ENCODE data around the gene SFMBT2. TPM values are rescaled to one million over a fixed set of nuclear protein-coding genes. Genes with fewer than 3 reads are reported as not detected.

The SFMBT2 gene
- total RNA-seq, 2 experiments from 2014 or later: 7.9 to 8.3 TPM

DNA sequence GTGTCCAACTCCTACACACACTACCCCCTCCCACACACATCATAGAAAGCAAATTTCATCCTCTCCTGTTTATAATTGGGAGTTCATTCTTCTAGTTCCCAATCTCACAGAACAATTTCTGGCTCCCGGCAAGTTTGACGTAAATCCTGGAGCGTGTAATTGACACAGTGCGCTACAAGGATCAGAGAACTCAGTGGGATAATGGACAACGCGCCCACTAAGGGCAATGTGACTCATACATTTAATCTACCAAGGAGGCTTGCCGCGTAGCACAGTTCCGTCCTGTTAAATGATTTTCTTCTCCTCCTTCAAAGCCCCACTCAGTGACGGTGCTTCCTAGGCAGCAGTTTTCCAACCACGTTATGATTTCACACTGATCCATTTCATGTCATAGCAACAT lies 277.6 kb downstream of the SFMBT2 start:
- CTCF ChIA-PET (ENCODE audit: unreplicated experiment): no interaction called here
- H3K79me2 ChIP-seq (ENCODE audit: insufficient read depth, low read depth, low read length): no peaks in the 10 kb centered on the region
- H3K4me2 ChIP-seq (ENCODE audit: low read length): no peak overlapping the region
- no TSS peak for BruUV-seq (replicated peaks)
- TF ChIP-seq, protein P1, sequence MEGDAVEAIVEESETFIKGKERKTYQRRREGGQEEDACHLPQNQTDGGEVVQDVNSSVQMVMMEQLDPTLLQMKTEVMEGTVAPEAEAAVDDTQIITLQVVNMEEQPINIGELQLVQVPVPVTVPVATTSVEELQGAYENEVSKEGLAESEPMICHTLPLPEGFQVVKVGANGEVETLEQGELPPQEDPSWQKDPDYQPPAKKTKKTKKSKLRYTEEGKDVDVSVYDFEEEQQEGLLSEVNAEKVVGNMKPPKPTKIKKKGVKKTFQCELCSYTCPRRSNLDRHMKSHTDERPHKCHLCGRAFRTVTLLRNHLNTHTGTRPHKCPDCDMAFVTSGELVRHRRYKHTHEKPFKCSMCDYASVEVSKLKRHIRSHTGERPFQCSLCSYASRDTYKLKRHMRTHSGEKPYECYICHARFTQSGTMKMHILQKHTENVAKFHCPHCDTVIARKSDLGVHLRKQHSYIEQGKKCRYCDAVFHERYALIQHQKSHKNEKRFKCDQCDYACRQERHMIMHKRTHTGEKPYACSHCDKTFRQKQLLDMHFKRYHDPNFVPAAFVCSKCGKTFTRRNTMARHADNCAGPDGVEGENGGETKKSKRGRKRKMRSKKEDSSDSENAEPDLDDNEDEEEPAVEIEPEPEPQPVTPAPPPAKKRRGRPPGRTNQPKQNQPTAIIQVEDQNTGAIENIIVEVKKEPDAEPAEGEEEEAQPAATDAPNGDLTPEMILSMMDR (conservative IDR thresholded peaks at IDR 0.05; ENCODE audit: low read length): no peak
- TF ChIP-seq EZH2phosphoT487 (IDR thresholded peaks at IDR 0.05; ENCODE audit: borderline replicate concordance, low read depth, low read length): no peak
- intact Hi-C loops (cut with micrococcal nuclease; ENCODE audit: unreplicated experiment): no loop called here
- no peak overlapping the region for H2AFZ ChIP-seq (ENCODE audit: low read length)
- H4K20me1 ChIP-seq (ENCODE audit: insufficient read depth, low read length): no peaks in the 10 kb centered on the region
- H3K9me2 ChIP-seq (ENCODE audit: insufficient read depth, low read length): no peaks in the 10 kb centered on the region
- H3K9me3 ChIP-seq (ENCODE audit: low read length): no peaks in the 10 kb centered on the region
- H3K4me3 ChIP-seq (ENCODE audit: low read depth, low read length, poor library complexity, severe bottlenecking): no peak overlapping the region
- DNase-seq (ENCODE audit: low spot score): no peak
- POLR2A ChIA-PET: no interaction called here
- H3K4me1 ChIP-seq (ENCODE audit: insufficient read depth, low read length, poor library complexity, severe bottlenecking): no peaks in the 10 kb centered on the region
- no peak overlapping the region for H3K27ac ChIP-seq (ENCODE audit: low read depth, low read length, poor library complexity, severe bottlenecking)
- no peaks in the 10 kb centered on the region for H3K36me3 ChIP-seq (ENCODE audit: insufficient read depth, low read length)

DNA sequence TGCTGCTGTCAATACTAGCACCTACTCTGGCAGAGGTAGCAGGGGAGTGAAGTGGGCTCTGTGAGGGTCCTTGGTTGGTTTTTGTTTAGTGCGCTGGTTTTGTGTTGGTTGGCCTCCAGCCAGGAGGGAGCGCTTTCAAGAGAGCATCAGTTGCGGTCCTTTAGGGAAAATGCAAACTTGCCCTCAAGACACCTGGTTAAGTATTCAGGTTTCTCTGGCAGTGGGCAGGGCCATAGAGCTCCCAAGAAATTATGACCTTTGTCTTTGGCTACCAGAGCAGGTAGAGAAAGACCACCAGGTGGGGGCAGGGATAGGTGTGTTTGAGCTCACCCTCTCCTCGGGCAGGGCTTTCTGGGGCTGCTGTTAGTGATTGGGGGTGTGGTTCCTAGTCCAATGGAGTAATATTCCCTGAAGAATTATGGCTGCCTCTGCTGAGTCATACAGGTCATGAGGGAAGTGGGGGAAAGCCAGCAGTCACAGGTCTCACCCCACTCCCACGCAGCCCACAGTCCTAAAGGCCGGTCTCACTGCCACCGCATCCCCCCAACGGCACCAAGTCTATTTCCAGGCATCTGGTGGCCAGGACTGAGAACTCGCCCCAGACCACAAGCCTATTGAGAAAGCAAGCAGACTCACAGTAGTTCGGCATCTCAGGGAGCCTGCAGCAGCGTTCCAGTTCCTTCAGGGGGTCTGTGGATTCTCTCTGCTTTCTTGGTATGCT lies 280.5 kb downstream of the SFMBT2 start:
- ChIA-PET CTCF (ENCODE audit: unreplicated experiment) (interaction anchor here (0.5 kb wide), 1 partner anchor 403 kb away, joined by 3 read pairs; no protein-coding TSS in a partner anchor), POLR2A (interaction anchor here (0.5 kb wide), 1 partner anchor 1013 kb away, joined by 5 read pairs; no protein-coding TSS in a partner anchor)
- Histone ChIP-seq H3K4me1 (ENCODE audit: insufficient read depth, low read length, poor library complexity, severe bottlenecking) (no peaks in the 10 kb centered on the region), H3K36me3 (ENCODE audit: insufficient read depth, low read length) (no peaks in the 10 kb centered on the region), H3K79me2 (ENCODE audit: insufficient read depth, low read depth, low read length) (no peaks in the 10 kb centered on the region), H3K27ac (ENCODE audit: low read depth, low read length, poor library complexity, severe bottlenecking) (no peak overlapping the region), H3K9me2 (ENCODE audit: insufficient read depth, low read length) (no peaks in the 10 kb centered on the region), H2AFZ (ENCODE audit: low read length) (no peak overlapping the region), H3K4me3 (ENCODE audit: low read depth, low read length, poor library complexity, severe bottlenecking) (no peak overlapping the region), H3K4me2 (ENCODE audit: low read length) (no peak overlapping the region), H4K20me1 (ENCODE audit: insufficient read depth, low read length) (no peaks in the 10 kb centered on the region), H3K9me3 (ENCODE audit: low read length) (no peaks in the 10 kb centered on the region)
- BruUV-seq (replicated peaks): no TSS peak
- TF ChIP-seq, protein P1 (conservative IDR thresholded peaks at IDR 0.05; ENCODE audit: low read length): no peak
- no peak for TF ChIP-seq EZH2phosphoT487 (IDR thresholded peaks at IDR 0.05; ENCODE audit: borderline replicate concordance, low read depth, low read length)
- intact Hi-C loops (cut with micrococcal nuclease; ENCODE audit: unreplicated experiment): no loop called here
- no peak for DNase-seq (ENCODE audit: low spot score)

DNA sequence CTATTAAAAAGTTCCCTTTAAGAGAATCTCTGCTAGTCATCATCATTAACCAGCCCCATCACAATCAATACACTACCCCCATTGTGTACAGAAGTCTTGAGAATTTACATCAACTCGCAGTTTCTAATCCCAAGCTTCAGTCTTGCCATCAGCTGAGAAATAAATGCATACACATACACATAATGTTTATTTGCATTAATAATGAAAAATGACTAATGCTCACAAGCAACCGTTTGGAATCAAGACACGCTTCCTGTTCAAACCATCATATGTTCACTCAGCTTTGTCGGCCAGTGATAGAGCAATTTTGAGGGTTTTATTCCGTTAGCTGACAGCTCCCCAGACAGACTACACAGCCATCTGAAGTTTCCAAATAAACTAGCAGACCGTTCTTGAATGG lies 287.1 kb downstream of the SFMBT2 start:
- Histone ChIP-seq H4K20me1 (ENCODE audit: insufficient read depth, low read length) (no peaks in the 10 kb centered on the region), H3K36me3 (ENCODE audit: insufficient read depth, low read length) (no peaks in the 10 kb centered on the region), H3K4me3 (ENCODE audit: low read depth, low read length, poor library complexity, severe bottlenecking) (no peak overlapping the region), H3K4me1 (ENCODE audit: insufficient read depth, low read length, poor library complexity, severe bottlenecking) (peaks cover 4% of the 10 kb centered on the region), H3K79me2 (ENCODE audit: insufficient read depth, low read depth, low read length) (no peaks in the 10 kb centered on the region), H3K9me3 (ENCODE audit: low read length) (no peaks in the 10 kb centered on the region), H2AFZ (ENCODE audit: low read length) (no peak overlapping the region), H3K4me2 (ENCODE audit: low read length) (no peak overlapping the region), H3K27ac (ENCODE audit: low read depth, low read length, poor library complexity, severe bottlenecking) (no peak overlapping the region), H3K9me2 (ENCODE audit: insufficient read depth, low read length) (no peaks in the 10 kb centered on the region)
- intact Hi-C loops (cut with micrococcal nuclease; ENCODE audit: unreplicated experiment): loop anchor here (5.0 kb wide), 1 partner anchor 201 kb away; no protein-coding TSS in a partner anchor
- DNase-seq (ENCODE audit: low spot score): no peak
- CTCF ChIA-PET (ENCODE audit: unreplicated experiment): no interaction called here
- TF ChIP-seq, protein P1 (conservative IDR thresholded peaks at IDR 0.05; ENCODE audit: low read length): no peak
- no peak for TF ChIP-seq EZH2phosphoT487 (IDR thresholded peaks at IDR 0.05; ENCODE audit: borderline replicate concordance, low read depth, low read length)
- POLR2A ChIA-PET: interaction anchor here (0.5 to 0.9 kb wide), 3 partner anchors 11 to 187 kb away, joined by 3 read pairs; no protein-coding TSS in a partner anchor
- BruUV-seq (replicated peaks): no TSS peak

All from OCI-LY7 (cell line).